MCF 10A (cell line): Measurements from ENCODE around the gene FFAR3. TPM values are rescaled to one million over a fixed set of nuclear protein-coding genes. Genes with fewer than 3 reads are reported as not detected.

Experiments used
- BruUV-seq: library from RNA; stranded (reverse); fragments of 400-500 nt; replicated peaks from 2 replicates; lab custom pipeline; 2021; lab: Mats Ljungman, UMichigan
- CTCF ChIA-PET: fragments of 300-600 bp; sonication (Branson Sonifier 250); formaldehyde crosslinking; extraction: SDS; loops from one replicate; lab custom pipeline; 2021; ENCODE audit warnings: antibody characterized with exemption, inconsistent platforms; lab: Yijun Ruan, JAX
- POLR2A ChIA-PET: fragments of 300-600, 350-650 bp; sonication (Branson Sonifier 250); formaldehyde crosslinking; extraction: SDS; loops from one replicate; lab custom pipeline; 2020; ENCODE audit warnings: antibody characterized with exemption, inconsistent platforms; lab: Yijun Ruan, JAX
- DNase-seq: peaks from one replicate; pipeline ENCODE4 v3.0.0-alpha.2; 2018; ENCODE audit not compliant: unreplicated experiment
- H3K27ac Mint-ChIP-seq: one replicate; pipeline ENCODE4 v1.8.0; 2022; ENCODE audit warnings: mild to moderate bottlenecking, low read depth, mixed read lengths; ENCODE audit not compliant: unreplicated experiment
- H3K27me3 Mint-ChIP-seq: one replicate; pipeline ENCODE4 v1.8.0; 2022; ENCODE audit warnings: mixed read lengths; ENCODE audit not compliant: insufficient read depth, unreplicated experiment
- H3K36me3 Mint-ChIP-seq: one replicate; pipeline ENCODE4 v1.8.0; 2022; ENCODE audit warnings: mild to moderate bottlenecking, moderate library complexity, mixed read lengths; ENCODE audit not compliant: insufficient read depth, unreplicated experiment
- H3K4me1 Mint-ChIP-seq: one replicate; pipeline ENCODE4 v1.8.0; 2022; ENCODE audit warnings: mixed read lengths; ENCODE audit not compliant: insufficient read depth, unreplicated experiment
- H3K4me3 Mint-ChIP-seq: one replicate; pipeline ENCODE4 v1.8.0; 2022; ENCODE audit warnings: mild to moderate bottlenecking, moderate library complexity, mixed read lengths; ENCODE audit not compliant: unreplicated experiment
- H3K9me3 Mint-ChIP-seq: one replicate; pipeline ENCODE4 v1.8.0; 2022; ENCODE audit warnings: mixed read lengths; ENCODE audit not compliant: unreplicated experiment
- CTCF ChIP-seq: fragments of 200-600 bp; IDR thresholded peaks from one replicate; pipeline ENCODE4 v1.8.0; 2022; ENCODE audit warnings: antibody characterized with exemption, mild to moderate bottlenecking; ENCODE audit not compliant: unreplicated experiment
- intact Hi-C: fragments of 100-400 bp; cut with micrococcal nuclease; formaldehyde crosslinking; loops from 2 replicates; pipeline ENCODE4 v1.14.1; 2022
- total RNA-seq: library from RNA; stranded (reverse); gene quantifications from 2 replicates; pipeline ENCODE4 v1.2.3, GENCODE V29; 2022

The FFAR3 gene
- total RNA-seq, 1 experiment from 2014 or later: not detected

DNA sequence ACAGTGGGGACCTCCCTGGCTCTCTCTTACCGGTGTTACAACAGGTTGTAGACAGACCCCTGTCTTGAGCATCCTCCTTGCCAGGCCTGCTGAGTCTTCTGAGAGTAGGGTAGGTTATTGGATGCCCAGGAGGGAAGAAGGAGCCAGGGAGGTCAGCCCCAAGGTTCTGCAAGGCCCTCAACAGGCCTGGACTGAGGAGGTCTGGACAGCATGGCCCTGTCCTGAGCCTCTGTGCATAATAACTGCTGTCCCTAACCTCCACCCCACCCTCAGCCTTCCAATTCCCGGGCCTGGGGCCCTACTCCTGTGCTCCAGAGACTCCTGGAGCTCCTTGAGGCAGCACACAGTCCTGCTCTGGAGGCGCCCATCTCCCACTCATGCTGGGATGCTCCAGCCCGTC, 28.9 kb upstream of the FFAR3 start:
- no peak for DNase-seq
- ChIA-PET CTCF (no interaction called here), POLR2A (no interaction called here)
- Mint-ChIP-seq H3K4me1 (peaks cover 7% of the 10 kb centered on the region), H3K9me3 (no peaks in the 10 kb centered on the region), H3K27me3 (peaks cover 44% of the 10 kb centered on the region), H3K36me3 (peaks cover 6% of the 10 kb centered on the region), H3K4me3 (no peak overlapping the region), H3K27ac (no peak overlapping the region)
- intact Hi-C loops: no loop called here
- no peak for TF ChIP-seq CTCF
- no TSS peak for BruUV-seq

DNA sequence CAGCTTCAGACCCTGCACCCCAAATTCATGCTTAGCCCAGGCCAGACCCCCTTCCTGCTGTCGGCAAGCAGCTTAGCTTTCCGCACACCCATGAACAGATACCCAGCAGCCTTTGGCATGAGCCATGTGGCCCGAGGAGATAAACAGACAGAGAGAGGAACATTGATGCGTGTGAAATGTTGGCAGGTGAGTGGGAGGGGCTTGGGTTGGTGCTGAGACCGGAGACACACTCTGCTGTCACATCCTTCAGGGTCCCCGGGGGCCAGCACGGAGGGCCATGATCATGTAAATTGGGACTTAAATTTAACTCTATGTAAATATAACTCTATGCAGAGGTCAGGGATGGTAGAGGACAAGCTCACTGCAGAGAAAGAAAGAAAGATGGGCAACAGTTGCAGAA, 27.8 kb upstream of the FFAR3 start:
- ChIA-PET CTCF (interaction anchor here (0.6 kb wide), 1 partner anchor 365 kb away, joined by 3 read pairs; no protein-coding TSS in a partner anchor), POLR2A (no interaction called here)
- DNase-seq: no peak
- Mint-ChIP-seq H3K4me1 (no peaks in the 10 kb centered on the region), H3K27me3 (peaks cover 56% of the 10 kb centered on the region), H3K27ac (no peak overlapping the region), H3K4me3 (no peak overlapping the region), H3K36me3 (peaks cover 6% of the 10 kb centered on the region), H3K9me3 (no peaks in the 10 kb centered on the region)
- TF ChIP-seq CTCF: no peak
- BruUV-seq: no TSS peak
- intact Hi-C loops: no loop called here

DNA sequence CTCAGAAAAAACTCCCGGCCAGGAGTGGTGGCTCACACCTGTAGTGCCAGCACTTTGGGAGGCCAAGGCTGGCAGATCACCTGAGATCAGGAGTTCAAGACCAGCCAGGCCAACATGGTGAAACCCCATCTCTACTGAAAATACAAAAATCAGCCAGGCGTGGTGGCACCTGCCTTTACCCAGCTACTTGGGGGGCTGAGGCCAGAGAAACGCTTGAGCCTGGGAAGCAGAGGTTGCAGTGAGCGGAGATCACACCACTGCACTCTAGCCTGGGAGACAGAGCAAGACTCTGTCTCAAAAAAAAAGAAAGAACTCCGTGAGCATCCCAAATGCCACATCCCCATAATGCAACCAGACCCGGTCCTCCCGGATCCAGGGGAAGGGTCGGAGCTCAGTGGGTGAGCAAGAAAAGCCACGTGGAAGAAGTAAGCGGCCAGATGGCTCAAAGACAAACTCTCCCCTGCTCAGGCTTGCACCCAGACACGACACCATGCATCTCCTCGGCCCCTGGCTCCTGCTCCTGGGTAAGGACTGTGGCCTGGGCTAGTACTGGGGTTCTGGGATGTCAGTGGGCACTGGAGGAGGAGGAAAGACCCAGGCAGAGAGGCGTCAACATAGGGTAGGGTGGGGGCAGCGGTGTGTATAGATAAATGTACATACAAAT, 26.6 kb upstream of the FFAR3 start:
- no peak for DNase-seq
- Mint-ChIP-seq H3K36me3 (peaks cover 6% of the 10 kb centered on the region), H3K4me1 (no peaks in the 10 kb centered on the region), H3K27me3 (peaks cover 63% of the 10 kb centered on the region), H3K9me3 (no peaks in the 10 kb centered on the region), H3K4me3 (no peak overlapping the region), H3K27ac (no peak overlapping the region)
- intact Hi-C loops: no loop called here
- ChIA-PET POLR2A (no interaction called here), CTCF (interaction anchor here (0.6 to 0.7 kb wide), 3 partner anchors 18 to 178 kb away, joined by 3 read pairs; partner anchors contain the start of gene FXYD5)
- TF ChIP-seq CTCF: no peak
- BruUV-seq: no TSS peak

DNA sequence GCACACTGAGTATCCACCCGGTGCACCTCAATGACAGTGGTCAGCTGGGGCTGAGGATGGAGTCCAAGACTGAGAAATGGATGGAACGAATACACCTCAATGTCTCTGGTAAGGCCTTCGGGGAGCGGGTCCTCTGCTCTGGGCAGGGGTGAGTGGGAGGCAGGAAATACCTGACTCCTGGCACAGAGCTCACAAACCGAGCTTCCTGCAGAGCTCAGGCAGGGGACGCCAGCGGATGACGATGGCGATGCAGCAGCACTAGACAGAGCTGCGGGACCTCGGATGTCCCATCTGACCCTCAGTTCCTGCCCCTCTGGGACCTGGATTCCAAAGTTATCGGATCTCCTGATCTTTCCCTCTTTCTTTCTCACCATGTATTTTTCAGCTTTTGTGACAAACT, 25.4 kb upstream of the FFAR3 start:
- TF ChIP-seq CTCF: no peak
- no peak for DNase-seq
- no peak overlapping the region for H3K4me3 Mint-ChIP-seq
- ChIA-PET POLR2A (interaction anchor here (0.6 kb wide), 1 partner anchor 656 kb away, joined by 3 read pairs; no protein-coding TSS in a partner anchor), CTCF (interaction anchor here (0.7 to 1.4 kb wide), 3 partner anchors 20 to 179 kb away, joined by 3 read pairs; partner anchors contain the start of gene FXYD5)
- BruUV-seq: no TSS peak
- H3K36me3 Mint-ChIP-seq: peaks cover 6% of the 10 kb centered on the region
- H3K9me3 Mint-ChIP-seq: no peaks in the 10 kb centered on the region
- no peak overlapping the region for H3K27ac Mint-ChIP-seq
- peaks cover 73% of the 10 kb centered on the region for H3K27me3 Mint-ChIP-seq
- intact Hi-C loops: no loop called here
- no peaks in the 10 kb centered on the region for H3K4me1 Mint-ChIP-seq
